ENCODE data around the gene SOX18. TPM values are rescaled to one million over a fixed set of nuclear protein-coding genes. Genes with fewer than 3 reads are reported as not detected.

SOX18 gene
- total and polyA plus RNA-seq, 2 of the 13 experiments (the other 11 are each of a cell fraction or from before 2014, with no cell fraction given), result 1.6 to 1.9 TPM

DNA sequence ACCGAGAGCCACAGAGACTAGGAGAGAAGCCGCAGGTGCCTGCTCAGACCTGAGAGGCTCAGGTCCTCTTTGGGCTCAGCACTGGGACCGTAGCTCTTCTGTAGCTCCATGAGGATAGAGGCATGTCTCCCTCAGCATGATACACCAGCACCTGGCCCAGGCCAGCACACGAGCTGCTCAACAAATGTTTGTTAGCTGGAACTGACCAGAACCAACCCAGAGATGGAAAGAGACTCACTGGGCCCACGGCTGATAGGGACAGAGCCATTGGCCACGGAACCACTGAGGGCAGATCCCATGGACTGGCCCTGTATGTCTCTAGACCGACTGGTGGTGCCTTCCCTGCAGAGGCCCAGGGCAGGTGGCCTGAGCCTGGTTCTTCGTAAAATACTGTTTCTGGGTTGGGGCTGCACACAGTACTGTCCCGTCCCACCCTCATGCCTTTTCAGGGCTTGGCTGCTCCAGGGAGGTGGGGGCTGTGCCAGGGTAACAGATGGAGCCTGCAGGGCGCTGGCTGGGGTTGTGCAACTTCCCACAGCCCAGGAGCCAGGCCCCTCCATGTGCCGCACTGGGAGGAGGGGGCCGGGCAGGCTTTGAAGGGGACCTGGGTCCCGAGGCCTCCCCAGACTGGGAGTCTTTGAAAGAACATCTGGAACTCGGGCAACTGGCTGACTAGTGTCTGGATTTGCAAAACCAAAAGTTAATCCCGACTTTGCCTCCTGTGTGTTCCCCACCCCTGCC, 8.2 kb downstream of the SOX18 start (continued):
- TF ChIP-seq, protein P1, sequence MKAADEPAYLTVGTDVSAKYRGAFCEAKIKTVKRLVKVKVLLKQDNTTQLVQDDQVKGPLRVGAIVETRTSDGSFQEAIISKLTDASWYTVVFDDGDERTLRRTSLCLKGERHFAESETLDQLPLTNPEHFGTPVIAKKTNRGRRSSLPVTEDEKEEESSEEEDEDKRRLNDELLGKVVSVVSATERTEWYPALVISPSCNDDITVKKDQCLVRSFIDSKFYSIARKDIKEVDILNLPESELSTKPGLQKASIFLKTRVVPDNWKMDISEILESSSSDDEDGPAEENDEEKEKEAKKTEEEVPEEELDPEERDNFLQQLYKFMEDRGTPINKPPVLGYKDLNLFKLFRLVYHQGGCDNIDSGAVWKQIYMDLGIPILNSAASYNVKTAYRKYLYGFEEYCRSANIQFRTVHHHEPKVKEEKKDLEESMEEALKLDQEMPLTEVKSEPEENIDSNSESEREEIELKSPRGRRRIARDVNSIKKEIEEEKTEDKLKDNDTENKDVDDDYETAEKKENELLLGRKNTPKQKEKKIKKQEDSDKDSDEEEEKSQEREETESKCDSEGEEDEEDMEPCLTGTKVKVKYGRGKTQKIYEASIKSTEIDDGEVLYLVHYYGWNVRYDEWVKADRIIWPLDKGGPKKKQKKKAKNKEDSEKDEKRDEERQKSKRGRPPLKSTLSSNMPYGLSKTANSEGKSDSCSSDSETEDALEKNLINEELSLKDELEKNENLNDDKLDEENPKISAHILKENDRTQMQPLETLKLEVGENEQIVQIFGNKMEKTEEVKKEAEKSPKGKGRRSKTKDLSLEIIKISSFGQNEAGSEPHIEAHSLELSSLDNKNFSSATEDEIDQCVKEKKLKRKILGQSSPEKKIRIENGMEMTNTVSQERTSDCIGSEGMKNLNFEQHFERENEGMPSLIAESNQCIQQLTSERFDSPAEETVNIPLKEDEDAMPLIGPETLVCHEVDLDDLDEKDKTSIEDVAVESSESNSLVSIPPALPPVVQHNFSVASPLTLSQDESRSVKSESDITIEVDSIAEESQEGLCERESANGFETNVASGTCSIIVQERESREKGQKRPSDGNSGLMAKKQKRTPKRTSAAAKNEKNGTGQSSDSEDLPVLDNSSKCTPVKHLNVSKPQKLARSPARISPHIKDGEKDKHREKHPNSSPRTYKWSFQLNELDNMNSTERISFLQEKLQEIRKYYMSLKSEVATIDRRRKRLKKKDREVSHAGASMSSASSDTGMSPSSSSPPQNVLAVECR (CRISPR knock-in tag; IDR thresholded peaks at IDR 0.05; ENCODE audit: borderline replicate concordance), result peak; percentile 51; the same call in 1 of the 2 replicates
- 0 out of 2 replicates have a peak, but pooled peaks have one; percentile 12 for TF ChIP-seq PITX1 (CRISPR knock-in tag; IDR thresholded peaks at IDR 0.05)
- peak; percentile 90 for TF ChIP-seq ZC3H4 (CRISPR knock-in tag; IDR thresholded peaks at IDR 0.05; ENCODE audit: borderline replicate concordance)
- no peak for TF ChIP-seq SP1 (IDR thresholded peaks at IDR 0.05)
- TF ChIP-seq SP1 (CRISPR knock-in tag; IDR thresholded peaks at IDR 0.05), result no peak
- TF ChIP-seq TP53 (CRISPR knock-in tag; conservative IDR thresholded peaks at IDR 0.05), result 0 out of 2 replicates have a peak, but pooled peaks have one; percentile 30
- TF ChIP-seq ZFP41 (CRISPR knock-in tag; IDR thresholded peaks at IDR 0.05; ENCODE audit: borderline replicate concordance), result peak; percentile 87
- TF ChIP-seq ELF1 (CRISPR knock-in tag; IDR thresholded peaks at IDR 0.05), result no peak; the same call in 1 of the 2 replicates
- TF ChIP-seq, protein P2, sequence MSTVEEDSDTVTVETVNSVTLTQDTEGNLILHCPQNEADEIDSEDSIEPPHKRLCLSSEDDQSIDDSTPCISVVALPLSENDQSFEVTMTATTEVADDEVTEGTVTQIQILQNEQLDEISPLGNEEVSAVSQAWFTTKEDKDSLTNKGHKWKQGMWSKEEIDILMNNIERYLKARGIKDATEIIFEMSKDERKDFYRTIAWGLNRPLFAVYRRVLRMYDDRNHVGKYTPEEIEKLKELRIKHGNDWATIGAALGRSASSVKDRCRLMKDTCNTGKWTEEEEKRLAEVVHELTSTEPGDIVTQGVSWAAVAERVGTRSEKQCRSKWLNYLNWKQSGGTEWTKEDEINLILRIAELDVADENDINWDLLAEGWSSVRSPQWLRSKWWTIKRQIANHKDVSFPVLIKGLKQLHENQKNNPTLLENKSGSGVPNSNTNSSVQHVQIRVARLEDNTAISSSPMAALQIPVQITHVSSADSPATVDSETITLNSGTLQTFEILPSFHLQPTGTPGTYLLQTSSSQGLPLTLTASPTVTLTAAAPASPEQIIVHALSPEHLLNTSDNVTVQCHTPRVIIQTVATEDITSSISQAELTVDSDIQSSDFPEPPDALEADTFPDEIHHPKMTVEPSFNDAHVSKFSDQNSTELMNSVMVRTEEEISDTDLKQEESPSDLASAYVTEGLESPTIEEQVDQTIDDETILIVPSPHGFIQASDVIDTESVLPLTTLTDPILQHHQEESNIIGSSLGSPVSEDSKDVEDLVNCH (CRISPR knock-in tag; IDR thresholded peaks at IDR 0.05), result 0 out of 2 replicates have a peak, but pooled peaks have one; percentile 88
- TF ChIP-seq, protein P3, sequence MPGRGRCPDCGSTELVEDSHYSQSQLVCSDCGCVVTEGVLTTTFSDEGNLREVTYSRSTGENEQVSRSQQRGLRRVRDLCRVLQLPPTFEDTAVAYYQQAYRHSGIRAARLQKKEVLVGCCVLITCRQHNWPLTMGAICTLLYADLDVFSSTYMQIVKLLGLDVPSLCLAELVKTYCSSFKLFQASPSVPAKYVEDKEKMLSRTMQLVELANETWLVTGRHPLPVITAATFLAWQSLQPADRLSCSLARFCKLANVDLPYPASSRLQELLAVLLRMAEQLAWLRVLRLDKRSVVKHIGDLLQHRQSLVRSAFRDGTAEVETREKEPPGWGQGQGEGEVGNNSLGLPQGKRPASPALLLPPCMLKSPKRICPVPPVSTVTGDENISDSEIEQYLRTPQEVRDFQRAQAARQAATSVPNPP (CRISPR knock-in tag; IDR thresholded peaks at IDR 0.05), result no peak; the same call in 1 of the 2 replicates
- TF ChIP-seq SCMH1 (CRISPR knock-in tag; IDR thresholded peaks at IDR 0.05; ENCODE audit: borderline replicate concordance), result no peak
- TF ChIP-seq, protein P4, sequence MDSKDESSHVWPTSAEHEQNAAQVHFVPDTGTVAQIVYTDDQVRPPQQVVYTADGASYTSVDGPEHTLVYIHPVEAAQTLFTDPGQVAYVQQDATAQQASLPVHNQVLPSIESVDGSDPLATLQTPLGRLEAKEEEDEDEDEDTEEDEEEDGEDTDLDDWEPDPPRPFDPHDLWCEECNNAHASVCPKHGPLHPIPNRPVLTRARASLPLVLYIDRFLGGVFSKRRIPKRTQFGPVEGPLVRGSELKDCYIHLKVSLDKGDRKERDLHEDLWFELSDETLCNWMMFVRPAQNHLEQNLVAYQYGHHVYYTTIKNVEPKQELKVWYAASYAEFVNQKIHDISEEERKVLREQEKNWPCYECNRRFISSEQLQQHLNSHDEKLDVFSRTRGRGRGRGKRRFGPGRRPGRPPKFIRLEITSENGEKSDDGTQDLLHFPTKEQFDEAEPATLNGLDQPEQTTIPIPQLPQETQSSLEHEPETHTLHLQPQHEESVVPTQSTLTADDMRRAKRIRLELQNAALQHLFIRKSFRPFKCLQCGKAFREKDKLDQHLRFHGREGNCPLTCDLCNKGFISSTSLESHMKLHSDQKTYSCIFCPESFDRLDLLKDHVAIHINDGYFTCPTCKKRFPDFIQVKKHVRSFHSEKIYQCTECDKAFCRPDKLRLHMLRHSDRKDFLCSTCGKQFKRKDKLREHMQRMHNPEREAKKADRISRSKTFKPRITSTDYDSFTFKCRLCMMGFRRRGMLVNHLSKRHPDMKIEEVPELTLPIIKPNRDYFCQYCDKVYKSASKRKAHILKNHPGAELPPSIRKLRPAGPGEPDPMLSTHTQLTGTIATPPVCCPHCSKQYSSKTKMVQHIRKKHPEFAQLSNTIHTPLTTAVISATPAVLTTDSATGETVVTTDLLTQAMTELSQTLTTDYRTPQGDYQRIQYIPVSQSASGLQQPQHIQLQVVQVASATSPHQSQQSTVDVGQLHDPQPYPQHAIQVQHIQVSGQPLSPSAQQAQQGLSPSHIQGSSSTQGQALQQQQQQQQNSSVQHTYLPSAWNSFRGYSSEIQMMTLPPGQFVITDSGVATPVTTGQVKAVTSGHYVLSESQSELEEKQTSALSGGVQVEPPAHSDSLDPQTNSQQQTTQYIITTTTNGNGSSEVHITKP (CRISPR knock-in tag; IDR thresholded peaks at IDR 0.05; ENCODE audit: low read depth), result peak; percentile 63
- 0 out of 2 replicates have a peak, but pooled peaks have one; percentile 1 for TF ChIP-seq BHLHE40 (IDR thresholded peaks at IDR 0.05; ENCODE audit: low read length)
- peak; percentile 15; the same call in 1 of the 2 replicates for TF ChIP-seq RARA (CRISPR knock-in tag; IDR thresholded peaks at IDR 0.05)
- TF ChIP-seq NFYB (CRISPR knock-in tag; IDR thresholded peaks at IDR 0.05), result peak; percentile 18
- peak; percentile 28; the same call in 1 of the 2 replicates for TF ChIP-seq TGIF2 (CRISPR knock-in tag; IDR thresholded peaks at IDR 0.05)
- TF ChIP-seq ZNF264 (CRISPR knock-in tag; IDR thresholded peaks at IDR 0.05), result peak; percentile 69; the same call in 1 of the 2 replicates
- no peak for TF ChIP-seq DNMT1 (CRISPR knock-in tag; IDR thresholded peaks at IDR 0.05)

All from HepG2 (cell line).